ENCODE data around the gene EEF2. TPM values are rescaled to one million over a fixed set of nuclear protein-coding genes. Genes with fewer than 3 reads are reported as not detected.

EEF2 gene
- total RNA-seq, 2 experiments from 2014 or later = 2,756 to 2,866 TPM

- ATAC-seq (ENCODE audit: poor library complexity) (peak; percentile 22), DNase-seq (peak in 13 of 14 experiments; percentile 35 to 86 (median 55))
- Mint-ChIP-seq H3K36me3 (ENCODE audit: low read depth) (peaks cover 52% of the 10 kb centered on the region), H3K27me3 (no peaks in the 10 kb centered on the region), H3K4me3 (peak overlapping the region; percentile 97), H3K9me3 (no peaks in the 10 kb centered on the region), H3K27ac (peak overlapping the region; percentile 91), H3K4me1 (ENCODE audit: low read depth) (peaks cover 55% of the 10 kb centered on the region)
- peaks cover 61% of the 10 kb centered on the region for H3K4me1 ChIP-seq (ENCODE audit: insufficient read depth, low read length)
- CTCF ChIA-PET = interaction anchor here (1.5 to 2.2 kb wide), 3 partner anchors 15 to 154 kb away, joined by 8 to 13 read pairs (median 12); partner anchors contain the start of genes DAPK3 and PIAS4
- H3K9me3 ChIP-seq (ENCODE audit: control insufficient read depth in 1 of 2, insufficient read depth in 1 of 2, low read length in 2 of 2) = peaks cover 0 to 5% of the 10 kb centered on the region in 2 experiments
- POLR2A ChIA-PET = interaction anchor here (0.9 to 4.9 kb wide), 13 partner anchors 10 to 383 kb away, joined by 3 to 72 read pairs (median 6); partner anchors contain the start of genes APBA3, DAPK3, MRPL54 and PIAS4
- H3K27me3 ChIP-seq (ENCODE audit: control insufficient read depth in 1 of 2, insufficient read depth in 2 of 2, low read length in 2 of 2) = no peaks in the 10 kb centered on the region
- TF ChIP-seq, protein P1, sequence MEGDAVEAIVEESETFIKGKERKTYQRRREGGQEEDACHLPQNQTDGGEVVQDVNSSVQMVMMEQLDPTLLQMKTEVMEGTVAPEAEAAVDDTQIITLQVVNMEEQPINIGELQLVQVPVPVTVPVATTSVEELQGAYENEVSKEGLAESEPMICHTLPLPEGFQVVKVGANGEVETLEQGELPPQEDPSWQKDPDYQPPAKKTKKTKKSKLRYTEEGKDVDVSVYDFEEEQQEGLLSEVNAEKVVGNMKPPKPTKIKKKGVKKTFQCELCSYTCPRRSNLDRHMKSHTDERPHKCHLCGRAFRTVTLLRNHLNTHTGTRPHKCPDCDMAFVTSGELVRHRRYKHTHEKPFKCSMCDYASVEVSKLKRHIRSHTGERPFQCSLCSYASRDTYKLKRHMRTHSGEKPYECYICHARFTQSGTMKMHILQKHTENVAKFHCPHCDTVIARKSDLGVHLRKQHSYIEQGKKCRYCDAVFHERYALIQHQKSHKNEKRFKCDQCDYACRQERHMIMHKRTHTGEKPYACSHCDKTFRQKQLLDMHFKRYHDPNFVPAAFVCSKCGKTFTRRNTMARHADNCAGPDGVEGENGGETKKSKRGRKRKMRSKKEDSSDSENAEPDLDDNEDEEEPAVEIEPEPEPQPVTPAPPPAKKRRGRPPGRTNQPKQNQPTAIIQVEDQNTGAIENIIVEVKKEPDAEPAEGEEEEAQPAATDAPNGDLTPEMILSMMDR (IDR thresholded peaks at IDR 0.05) = peak; percentile 70
- peak overlapping the region; percentile 33 to 60 for H3K27ac ChIP-seq (ENCODE audit: low read depth in 1 of 2, low read length in 2 of 2)
- peak overlapping the region; percentile 88 for H3K4me3 ChIP-seq (ENCODE audit: low read length)
- H3K36me3 ChIP-seq (ENCODE audit: insufficient read depth, low read length) = peaks cover 30% of the 10 kb centered on the region
- intact Hi-C loops (cut with DNase I, micrococcal nuclease) = loop anchor here (1.0 to 10.0 kb wide), 9 partner anchors 80 to 416 kb away; partner anchors contain the start of genes APBA3 (in 2 of the 2), MRPL54 (in 2 of the 2), ANKRD24 (in 1 of the 2) and CHAF1A (in 1 of the 2)
Measured at GRCh38 chr19:3986260-3987041, 1.2 kb upstream of the EEF2 start.

GRCh38 chr19:3985643-3986259, 488 bp upstream of the EEF2 start:
- H3K36me3 ChIP-seq (ENCODE audit: insufficient read depth, low read length) = peaks cover 37% of the 10 kb centered on the region
- Mint-ChIP-seq H3K27me3 (no peaks in the 10 kb centered on the region), H3K4me3 (peak overlapping the region; percentile 97), H3K4me1 (ENCODE audit: low read depth) (peaks cover 55% of the 10 kb centered on the region), H3K27ac (peak overlapping the region; percentile 91), H3K9me3 (no peaks in the 10 kb centered on the region), H3K36me3 (ENCODE audit: low read depth) (peaks cover 59% of the 10 kb centered on the region)
- TF ChIP-seq, protein P1 (IDR thresholded peaks at IDR 0.05) = no peak
- ATAC-seq (ENCODE audit: poor library complexity) (no peak), DNase-seq (no peak)
- CTCF ChIA-PET = interaction anchor here (0.6 to 2.2 kb wide), 6 partner anchors 14 to 261 kb away, joined by 3 to 13 read pairs (median 6); partner anchors contain the start of genes DAPK3, PIAS4 and YJU2
- peak overlapping the region; percentile 88 for H3K4me3 ChIP-seq (ENCODE audit: low read length)
- peaks cover 68% of the 10 kb centered on the region for H3K4me1 ChIP-seq (ENCODE audit: insufficient read depth, low read length)
- intact Hi-C loops (cut with DNase I, micrococcal nuclease) = loop anchor here (1.0 to 10.0 kb wide), 11 partner anchors 15 to 417 kb away; partner anchors contain the start of genes APBA3 (in 2 of the 2), MRPL54 (in 2 of the 2), ANKRD24 (in 1 of the 2) and CHAF1A (in 1 of the 2)
- POLR2A ChIA-PET = interaction anchor here (0.6 to 4.9 kb wide), 23 partner anchors 9 to 486 kb away, joined by 3 to 72 read pairs (median 4); partner anchors contain the start of genes APBA3, CHAF1A, DAPK3 and MRPL54
- no peaks in the 10 kb centered on the region for H3K27me3 ChIP-seq (ENCODE audit: control insufficient read depth in 1 of 2, insufficient read depth in 2 of 2, low read length in 2 of 2)
- H3K9me3 ChIP-seq (ENCODE audit: control insufficient read depth in 1 of 2, insufficient read depth in 1 of 2, low read length in 2 of 2) = peaks cover 0 to 9% of the 10 kb centered on the region in 2 experiments
- peak overlapping the region; percentile 18 to 46 for H3K27ac ChIP-seq (ENCODE audit: low read depth in 1 of 2, low read length in 2 of 2)

DNA sequence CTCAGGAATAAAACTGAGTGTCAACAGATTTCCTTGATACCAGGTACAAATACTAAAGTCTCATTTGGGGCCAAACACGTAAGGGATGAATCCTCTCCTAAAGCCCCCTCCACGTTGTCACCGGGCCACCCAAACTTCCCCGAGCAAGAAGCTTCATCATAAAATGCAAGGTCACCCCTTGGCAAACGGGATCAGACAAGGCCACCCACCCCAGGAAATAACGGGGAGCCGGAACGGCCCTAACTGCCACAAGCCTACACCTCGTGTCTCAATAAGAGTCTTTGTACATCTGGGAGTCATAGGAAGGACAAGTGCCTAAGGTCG, 717 bp downstream of the EEF2 start:
- peak; percentile 1 for ATAC-seq (ENCODE audit: poor library complexity)
- H3K27ac Mint-ChIP-seq = peak overlapping the region; percentile 91
- no peaks in the 10 kb centered on the region for H3K9me3 Mint-ChIP-seq
- DNase-seq = no peak
- peak overlapping the region; percentile 90 to 92 for H3K27ac ChIP-seq (ENCODE audit: low read depth in 1 of 2, low read length in 2 of 2)
- TF ChIP-seq, protein P1 (IDR thresholded peaks at IDR 0.05) = no peak
- H3K4me1 Mint-ChIP-seq (ENCODE audit: low read depth) = peaks cover 50% of the 10 kb centered on the region
- intact Hi-C loops (cut with DNase I, micrococcal nuclease) = loop anchor here (2.0 to 10.0 kb wide), 2 partner anchors 14 to 120 kb away; partner anchors contain the start of gene DAPK3 (in 1 of the 2)
- no peaks in the 10 kb centered on the region for H3K27me3 Mint-ChIP-seq
- CTCF ChIA-PET = interaction anchor here (0.9 to 2.2 kb wide), 2 partner anchors 23 to 134 kb away, joined by 3 to 12 read pairs; partner anchors contain the start of gene PIAS4
- H3K4me3 Mint-ChIP-seq = peak overlapping the region; percentile 97
- peaks cover 0 to 9% of the 10 kb centered on the region in 2 experiments for H3K9me3 ChIP-seq (ENCODE audit: control insufficient read depth in 1 of 2, insufficient read depth in 1 of 2, low read length in 2 of 2)
- H3K27me3 ChIP-seq (ENCODE audit: control insufficient read depth in 1 of 2, insufficient read depth in 2 of 2, low read length in 2 of 2) = no peaks in the 10 kb centered on the region
- peak overlapping the region; percentile 88 for H3K4me3 ChIP-seq (ENCODE audit: low read length)
- H3K36me3 ChIP-seq (ENCODE audit: insufficient read depth, low read length) = peaks cover 49% of the 10 kb centered on the region
- POLR2A ChIA-PET = interaction anchor here (0.6 to 4.9 kb wide), 11 partner anchors 8 to 980 kb away, joined by 3 to 72 read pairs (median 4); partner anchors contain the start of genes APBA3, CHAF1A, DAPK3 and MRPL54
- peaks cover 69% of the 10 kb centered on the region for H3K36me3 Mint-ChIP-seq (ENCODE audit: low read depth)
- H3K4me1 ChIP-seq (ENCODE audit: insufficient read depth, low read length) = peaks cover 71% of the 10 kb centered on the region

All from CD4-positive, alpha-beta T cell (primary cell).